ENCODE data around the gene XRCC4. TPM values are rescaled to one million over a fixed set of nuclear protein-coding genes. Genes with fewer than 3 reads are reported as not detected.

XRCC4 gene
- total and polyA plus RNA-seq, 9 of the 15 experiments (the other 6 are each of a cell fraction or from before 2014, with no cell fraction given) = 13.6 to 61.6 (median 22.4) TPM

DNA sequence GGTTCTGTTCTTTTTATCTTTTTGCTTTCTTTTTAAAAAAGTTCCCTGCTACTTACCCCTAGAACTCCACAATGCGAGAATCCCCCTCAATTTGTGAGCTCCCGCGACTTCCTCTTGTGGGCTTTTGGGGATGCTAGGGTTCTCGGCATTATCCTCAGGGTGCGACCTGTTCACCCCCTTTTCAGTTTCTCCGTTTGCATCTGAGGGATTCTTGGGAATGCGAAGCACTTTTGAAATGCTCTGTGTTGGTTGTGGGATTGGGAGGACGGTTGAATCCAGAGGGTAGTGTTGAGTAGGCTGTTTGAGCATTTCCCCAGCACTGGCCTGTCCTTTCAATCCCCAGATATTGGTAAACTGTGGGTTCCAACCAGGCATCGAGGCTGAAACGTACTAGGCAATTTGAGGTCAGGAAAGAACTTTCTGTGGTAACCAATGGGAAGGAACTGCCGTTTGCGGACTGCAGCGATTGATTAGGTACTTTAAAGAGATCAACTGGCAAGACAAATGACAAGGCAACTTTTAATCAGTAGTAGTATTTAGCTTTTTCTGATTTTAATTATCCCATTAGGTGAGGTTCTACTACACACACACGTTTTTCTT is 415 bp downstream of the XRCC4 start (continued):
- TF ChIP-seq LCOR (CRISPR knock-in tag; IDR thresholded peaks at IDR 0.05) = no peak
- TF ChIP-seq CC2D1A (IDR thresholded peaks at IDR 0.05) = no peak
- TF ChIP-seq ZNF274 (IDR thresholded peaks at IDR 0.05; ENCODE audit: borderline replicate concordance, low read depth, low read length) = no peak
- TF ChIP-seq TBL1XR1 (IDR thresholded peaks at IDR 0.05; ENCODE audit: low read length in 2 of 2) = no peak
- TF ChIP-seq RNF2 (IDR thresholded peaks at IDR 0.05) = 0 out of 2 replicates have a peak, but pooled peaks have one; percentile 10
- TF ChIP-seq SRSF1 (IDR thresholded peaks at IDR 0.05; ENCODE audit: low read depth, low read length) = no peak
- TF ChIP-seq TEAD4 (IDR thresholded peaks at IDR 0.05; ENCODE audit: low read length) = 0 out of 2 replicates have a peak, but pooled peaks have one; percentile 12
- TF ChIP-seq TEAD4 (CRISPR knock-in tag; IDR thresholded peaks at IDR 0.05; ENCODE audit: borderline replicate concordance) = no peak
- TF ChIP-seq PRPF4 (IDR thresholded peaks at IDR 0.05; ENCODE audit: insufficient read depth, low read depth, low read length, poor library complexity, severe bottlenecking) = no peak
- no peak for TF ChIP-seq NR2C2 (CRISPR knock-in tag; IDR thresholded peaks at IDR 0.05)
- peak; percentile 62 for TF ChIP-seq NR2C2 (tag; IDR thresholded peaks at IDR 0.05)
- no peak for TF ChIP-seq HLTF (IDR thresholded peaks at IDR 0.05)
- TF ChIP-seq, protein P1, sequence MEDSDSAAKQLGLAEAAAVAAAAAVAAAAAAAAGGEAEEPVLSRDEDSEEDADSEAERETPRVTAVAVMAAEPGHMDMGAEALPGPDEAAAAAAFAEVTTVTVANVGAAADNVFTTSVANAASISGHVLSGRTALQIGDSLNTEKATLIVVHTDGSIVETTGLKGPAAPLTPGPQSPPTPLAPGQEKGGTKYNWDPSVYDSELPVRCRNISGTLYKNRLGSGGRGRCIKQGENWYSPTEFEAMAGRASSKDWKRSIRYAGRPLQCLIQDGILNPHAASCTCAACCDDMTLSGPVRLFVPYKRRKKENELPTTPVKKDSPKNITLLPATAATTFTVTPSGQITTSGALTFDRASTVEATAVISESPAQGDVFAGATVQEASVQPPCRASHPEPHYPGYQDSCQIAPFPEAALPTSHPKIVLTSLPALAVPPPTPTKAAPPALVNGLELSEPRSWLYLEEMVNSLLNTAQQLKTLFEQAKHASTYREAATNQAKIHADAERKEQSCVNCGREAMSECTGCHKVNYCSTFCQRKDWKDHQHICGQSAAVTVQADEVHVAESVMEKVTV (CRISPR knock-in tag; IDR thresholded peaks at IDR 0.05) = no peak
- no peak for TF ChIP-seq SRSF3 (IDR thresholded peaks at IDR 0.05; ENCODE audit: insufficient read depth, low read length)
- no peak for TF ChIP-seq MTA3 (IDR thresholded peaks at IDR 0.05; ENCODE audit: borderline replicate concordance)
- TF ChIP-seq ZNF740 (CRISPR knock-in tag; IDR thresholded peaks at IDR 0.05) = no peak
- no peak for TF ChIP-seq ZNF740 (tag; IDR thresholded peaks at IDR 0.05)
- no peak for TF ChIP-seq AFF1 (IDR thresholded peaks at IDR 0.05; ENCODE audit: low read depth in 1 of 2, partially characterized antibody in 2 of 2)
- no peak for TF ChIP-seq ADNP (tag; IDR thresholded peaks at IDR 0.05)
